HepG2 (cell line): ENCODE results near the gene WLS. TPM values are rescaled to one million over a fixed set of nuclear protein-coding genes. Genes with fewer than 3 reads are reported as not detected.

Experiments
- ATAC-seq: fragments of 200-7000 bp; cut with Tn5 transposase; 3 replicates; pipeline ENCODE4 v1.9.1; 2020; ENCODE audit warnings: mild to moderate bottlenecking, moderate library complexity
- BruUV-seq: library from RNA; stranded (reverse); fragments of 400-500 nt; replicated peaks from 2 replicates; lab custom pipeline; 2021; lab: Mats Ljungman, UMichigan
- CTCF ChIA-PET: fragments of 300-600 bp; formaldehyde crosslinking; extraction: SDS; loops from one replicate; lab custom pipeline; 2021; ENCODE audit warnings: low total read pairs, inconsistent platforms, low intra/inter-chr PET ratio; lab: Yijun Ruan, JAX
- POLR2A ChIA-PET: fragments of 350-600 bp; sonication (Branson Sonifier 250); formaldehyde crosslinking; loops from one replicate; lab custom pipeline; 2020; ENCODE audit warnings: antibody characterized with exemption, inconsistent platforms; lab: Yijun Ruan, JAX
- DNase-seq: peaks from one replicate; pipeline ENCODE4 v3.0.0-alpha.2; 2015; ENCODE audit warnings: low spot score
- FAIRE-seq: peaks from 3 replicates; lab custom pipeline; 2011; peaks lifted over from hg19 to GRCh38; lab: Jason Lieb, UNC
- H2AFZ ChIP-seq: one replicate; pipeline ENCODE4 v1.6.1; 2011; ENCODE audit warnings: low read length, inconsistent platforms
- H3K27ac ChIP-seq: fragments of 300-600 bp; 3 replicates; pipeline ENCODE4 v1.8.0; 2011; ENCODE audit warnings: mixed run types, mild to moderate bottlenecking, mixed read lengths, low read length, inconsistent platforms; ENCODE audit not compliant: insufficient read depth; ENCODE audit errors: extremely low read length
- H3K27me3 ChIP-seq, 2 experiments: fragments of 200-600 bp in 1 of 2; 2 replicates in 1 of 2; 3 replicates in 1 of 2; pipeline versions ENCODE4 v1.6.0 to v1.8.0; 2011; ENCODE audit warnings: low read length in 2 of 2, mild to moderate bottlenecking in 2 of 2, moderate library complexity in 2 of 2, inconsistent platforms in 1 of 2; ENCODE audit not compliant: insufficient read depth in 2 of 2, control insufficient read depth in 1 of 2
- H3K36me3 ChIP-seq, 2 experiments: fragments of 200-600 bp in 1 of 2; replicated peaks in 1 of 2; 2 replicates in 1 of 2; 3 replicates in 1 of 2; pipeline versions ENCODE4 v1.5.1 to v1.8.0; 2011; ENCODE audit warnings: low read length in 2 of 2, inconsistent platforms in 1 of 2; ENCODE audit not compliant: insufficient read depth in 2 of 2, control insufficient read depth in 1 of 2
- H3K4me1 ChIP-seq: 2 replicates; pipeline ENCODE4 v1.5.1; 2012; ENCODE audit warnings: low read length, inconsistent platforms; ENCODE audit not compliant: insufficient read depth
- H3K4me2 ChIP-seq: 2 replicates; pipeline ENCODE4 v1.6.0; 2011; ENCODE audit warnings: low read depth, low read length, inconsistent platforms
- H3K4me3 ChIP-seq, 3 experiments: fragments of 200-600 bp in 1 of 3; sonication (generic), shearing (Covaris generic) in 1 of 3; replicated peaks in 1 of 3; 2 replicates each; pipeline ENCODE4 v1.5.1; 2011 to 2016; ENCODE audit warnings: low read length in 3 of 3, inconsistent platforms in 2 of 3, low read depth in 2 of 3, mild to moderate bottlenecking in 2 of 3, control low read depth in 1 of 3, mixed read lengths in 1 of 3; ENCODE audit not compliant: insufficient read depth in 1 of 3
- H3K79me2 ChIP-seq: one replicate; pipeline ENCODE4 v1.6.1; 2011; ENCODE audit warnings: low read length, inconsistent platforms; ENCODE audit not compliant: insufficient read depth
- H3K9ac ChIP-seq: 2 replicates; pipeline ENCODE4 v1.6.0; 2011; ENCODE audit warnings: mild to moderate bottlenecking, low read depth, low read length, inconsistent platforms; ENCODE audit not compliant: insufficient read depth
- H3K9me3 ChIP-seq: 2 replicates; pipeline ENCODE4 v1.5.1; 2012; ENCODE audit warnings: mild to moderate bottlenecking, low read length
- H4K20me1 ChIP-seq: 2 replicates; pipeline ENCODE4 v1.6.0; 2011; ENCODE audit warnings: inconsistent platforms, mild to moderate bottlenecking, low read length, moderate library complexity; ENCODE audit not compliant: insufficient read depth
- KLF15 ChIP-seq: sonication (generic); formaldehyde crosslinking; IDR thresholded peaks from 2 replicates; pipeline ENCODE4 v1.8.1; 2023; ENCODE audit warnings: borderline replicate concordance, mild to moderate bottlenecking, inconsistent platforms, missing genetic modification reagents, mixed read lengths
- MEIS1 ChIP-seq: sonication (generic); formaldehyde crosslinking; IDR thresholded peaks from 2 replicates; pipeline ENCODE4 v1.9.0; 2021; ENCODE audit warnings: mild to moderate bottlenecking, missing genetic modification reagents, moderate library complexity, borderline replicate concordance
- MNT ChIP-seq: fragments of 450-650 bp; IDR thresholded peaks from 2 replicates; pipeline ENCODE4 v1.6.1; 2016
- RBM22 ChIP-seq: fragments of 200-400 bp; formaldehyde crosslinking; optimal IDR thresholded peaks from 2 replicates; pipeline ENCODE3; 2017; ENCODE audit warnings: mild to moderate bottlenecking, low read length, moderate library complexity
- SMARCE1 ChIP-seq: fragments of 450-650 bp; IDR thresholded peaks from 2 replicates; pipeline ENCODE4 v1.6.1; 2017; ENCODE audit warnings: borderline replicate concordance
- TEF ChIP-seq: sonication (generic); formaldehyde crosslinking; IDR thresholded peaks from 2 replicates; pipeline ENCODE4 v1.5.0; 2020; ENCODE audit warnings: missing genetic modification reagents
- ZNF235 ChIP-seq: sonication (generic); formaldehyde crosslinking; IDR thresholded peaks from 2 replicates; pipeline ENCODE4 v1.8.1; 2023; ENCODE audit warnings: mild to moderate bottlenecking, missing genetic modification reagents, borderline replicate concordance
- ZNF549 ChIP-seq: sonication (generic); formaldehyde crosslinking; IDR thresholded peaks from 2 replicates; pipeline ENCODE4 v1.5.0; 2020; ENCODE audit warnings: missing genetic modification reagents
- WGBS: methylation state at CpG from one replicate; pipeline ENCODE4 v1.1.6; 2017; ENCODE audit warnings: low lambda C conversion rate; 5-methylcytosine and 5-hydroxymethylcytosine counted together
- in situ Hi-C: cut with HindIII; loops from 2 replicates; pipeline ENCODE4 v1.10.0; 2017; ENCODE audit warnings: low pct_unique_long_range_greater_than_20kb; ENCODE audit not compliant: extremely low pct_ligation_motif_present
- intact Hi-C: fragments of 100-400 bp; cut with micrococcal nuclease; formaldehyde crosslinking; loops from one replicate; pipeline ENCODE4 v1.10.0; 2022; ENCODE audit not compliant: unreplicated experiment
- polyA plus RNA-seq, 8 experiments: library from polyadenylated mRNA; depleted of rRNA in 3 of 8; stranded (reverse) in 7 of 8; unstranded in 1 of 8; fragments of >200 nt; fragmentation: Illumina TruSeq in 4 of 8; extraction: Trizol in 4 of 8; gene quantifications; 2 replicates each; pipeline versions ENCODE4 v1.2.1 to v1.2.3, GENCODE V29; 2011 to 2016; ENCODE audit warnings: low read depth in 4 of 8, missing spikeins in 1 of 8, mixed read lengths in 1 of 8; ENCODE audit not compliant: insufficient read depth in 1 of 8
- total RNA-seq, 5 experiments: library from RNA; depleted of rRNA; stranded (reverse); fragments of >200 nt; fragmentation: Illumina TruSeq; extraction: Trizol; gene quantifications; 2 replicates each; pipeline ENCODE4 v1.2.3, GENCODE V29; 2016; ENCODE audit warnings: low read depth in 1 of 5

The WLS gene
- total and polyA plus RNA-seq, 2 of the 13 experiments (the other 11 are each of a cell fraction or from before 2014, with no cell fraction given), result not detected

- H3K27ac ChIP-seq, result no peak overlapping the region
- H3K4me1 ChIP-seq, result no peaks in the 10 kb centered on the region
- H3K9me3 ChIP-seq, result no peaks in the 10 kb centered on the region
- H3K27me3 ChIP-seq, result no peaks in the 10 kb centered on the region
- in situ Hi-C loops (no loop called here), intact Hi-C loops (no loop called here)
- ChIA-PET CTCF (no interaction called here), POLR2A (no interaction called here)
- TF ChIP-seq SMARCE1, result no peak
- TF ChIP-seq MNT, result no peak
- TF ChIP-seq KLF15, result no peak
- TF ChIP-seq ZNF549 (CRISPR knock-in tag), result no peak
- no peak for TF ChIP-seq TEF
- TF ChIP-seq ZNF235 (CRISPR knock-in tag), result no peak
- no peak for TF ChIP-seq MEIS1
- no peak for TF ChIP-seq RBM22
- ATAC-seq (no peak), FAIRE-seq (no peak), DNase-seq (no peak)
- no peak overlapping the region for H3K4me3 ChIP-seq
- H3K79me2 ChIP-seq, result no peaks in the 10 kb centered on the region
- no peaks in the 10 kb centered on the region for H3K36me3 ChIP-seq
- H4K20me1 ChIP-seq, result no peaks in the 10 kb centered on the region
- 4% methylated on average over 1 of the region's 1 CpG for WGBS
- no TSS peak for BruUV-seq
- H2AFZ ChIP-seq, result no peak overlapping the region
- no peak overlapping the region for H3K9ac ChIP-seq
- H3K4me2 ChIP-seq, result no peak overlapping the region
Observed at GRCh38 chr1:68174738-68175113, 57.6 kb downstream of the WLS start.
